ENCODE results near the gene CCNE1. TPM values are rescaled to one million over a fixed set of nuclear protein-coding genes. Genes with fewer than 3 reads are reported as not detected.

The CCNE1 gene
- total and polyA plus RNA-seq, 2 experiments from 2014 or later: 19.9 to 24.6 TPM

- H3K79me2 ChIP-seq: no peaks in the 10 kb centered on the region
- no peak overlapping the region for H3K4me2 ChIP-seq
- H3K9me2 ChIP-seq (replicated peaks; ENCODE audit: insufficient read depth): no peaks in the 10 kb centered on the region
- H2AFZ ChIP-seq: no peak overlapping the region
- H3K27me3 ChIP-seq: no peaks in the 10 kb centered on the region
- no peaks in the 10 kb centered on the region for H3K9me3 ChIP-seq (ENCODE audit: low read depth)
- 89% methylated on average over 33 of the region's 33 CpGs for WGBS (ENCODE audit: low lambda C conversion rate, missing lambda C conversion rate)
- H3K27ac ChIP-seq: no peak overlapping the region
- H3K4me1 ChIP-seq (ENCODE audit: insufficient read depth): no peaks in the 10 kb centered on the region
- H4K20me1 ChIP-seq (ENCODE audit: insufficient read depth, poor library complexity, severe bottlenecking): no peaks in the 10 kb centered on the region
- H3K4me3 ChIP-seq: no peak overlapping the region
- DNase-seq (ENCODE audit: low spot score): no peak
- TF ChIP-seq, protein P1, sequence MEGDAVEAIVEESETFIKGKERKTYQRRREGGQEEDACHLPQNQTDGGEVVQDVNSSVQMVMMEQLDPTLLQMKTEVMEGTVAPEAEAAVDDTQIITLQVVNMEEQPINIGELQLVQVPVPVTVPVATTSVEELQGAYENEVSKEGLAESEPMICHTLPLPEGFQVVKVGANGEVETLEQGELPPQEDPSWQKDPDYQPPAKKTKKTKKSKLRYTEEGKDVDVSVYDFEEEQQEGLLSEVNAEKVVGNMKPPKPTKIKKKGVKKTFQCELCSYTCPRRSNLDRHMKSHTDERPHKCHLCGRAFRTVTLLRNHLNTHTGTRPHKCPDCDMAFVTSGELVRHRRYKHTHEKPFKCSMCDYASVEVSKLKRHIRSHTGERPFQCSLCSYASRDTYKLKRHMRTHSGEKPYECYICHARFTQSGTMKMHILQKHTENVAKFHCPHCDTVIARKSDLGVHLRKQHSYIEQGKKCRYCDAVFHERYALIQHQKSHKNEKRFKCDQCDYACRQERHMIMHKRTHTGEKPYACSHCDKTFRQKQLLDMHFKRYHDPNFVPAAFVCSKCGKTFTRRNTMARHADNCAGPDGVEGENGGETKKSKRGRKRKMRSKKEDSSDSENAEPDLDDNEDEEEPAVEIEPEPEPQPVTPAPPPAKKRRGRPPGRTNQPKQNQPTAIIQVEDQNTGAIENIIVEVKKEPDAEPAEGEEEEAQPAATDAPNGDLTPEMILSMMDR (IDR thresholded peaks at IDR 0.05; ENCODE audit: poor library complexity): no peak
- TF ChIP-seq EZH2phosphoT487 (IDR thresholded peaks at IDR 0.05; ENCODE audit: low read depth, severe bottlenecking, unreplicated experiment) (no peak), EZH2 (IDR thresholded peaks at IDR 0.05; ENCODE audit: borderline replicate concordance) (no peak)
- H3K36me3 ChIP-seq (replicated peaks; ENCODE audit: insufficient read depth, low read depth): no peaks in the 10 kb centered on the region
Measured at GRCh38 chr19:29781386-29782259, 30.2 kb upstream of the CCNE1 start.

DNA sequence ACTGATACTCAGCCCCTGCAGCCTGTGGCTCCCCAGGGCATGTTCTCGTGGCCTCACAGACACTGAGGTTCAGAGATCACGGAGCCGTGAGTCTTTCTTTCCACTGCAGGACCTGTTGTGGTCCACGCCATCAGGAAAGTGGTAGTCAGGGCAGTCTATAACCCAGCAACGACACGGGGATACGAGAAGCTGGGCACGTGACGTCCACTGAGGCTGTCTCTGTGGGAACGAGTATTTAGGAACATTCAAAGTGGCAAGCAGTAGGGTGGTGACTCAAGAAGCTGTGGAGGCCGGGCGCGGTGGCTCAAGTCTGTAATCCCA, 29.6 kb upstream of the CCNE1 start:
- H3K9me2 ChIP-seq (replicated peaks; ENCODE audit: insufficient read depth): no peaks in the 10 kb centered on the region
- H3K4me3 ChIP-seq: no peak overlapping the region
- DNase-seq (ENCODE audit: low spot score): no peak
- no peaks in the 10 kb centered on the region for H3K27me3 ChIP-seq
- no peaks in the 10 kb centered on the region for H3K4me1 ChIP-seq (ENCODE audit: insufficient read depth)
- H3K4me2 ChIP-seq: no peak overlapping the region
- 95% methylated on average over 13 of the region's 13 CpGs for WGBS (ENCODE audit: low lambda C conversion rate, missing lambda C conversion rate)
- no peaks in the 10 kb centered on the region for H3K79me2 ChIP-seq
- H3K27ac ChIP-seq: no peak overlapping the region
- no peaks in the 10 kb centered on the region for H4K20me1 ChIP-seq (ENCODE audit: insufficient read depth, poor library complexity, severe bottlenecking)
- TF ChIP-seq EZH2phosphoT487 (IDR thresholded peaks at IDR 0.05; ENCODE audit: low read depth, severe bottlenecking, unreplicated experiment): no peak
- TF ChIP-seq, protein P1 (IDR thresholded peaks at IDR 0.05; ENCODE audit: poor library complexity): no peak
- TF ChIP-seq EZH2 (IDR thresholded peaks at IDR 0.05; ENCODE audit: borderline replicate concordance): no peak
- H3K36me3 ChIP-seq (replicated peaks; ENCODE audit: insufficient read depth, low read depth): no peaks in the 10 kb centered on the region
- no peak overlapping the region for H2AFZ ChIP-seq
- no peaks in the 10 kb centered on the region for H3K9me3 ChIP-seq (ENCODE audit: low read depth)

GRCh38 chr19:29783627-29784190, 28.1 kb upstream of the CCNE1 start:
- H3K9me2 ChIP-seq (replicated peaks; ENCODE audit: insufficient read depth): no peaks in the 10 kb centered on the region
- no peak for TF ChIP-seq EZH2phosphoT487 (IDR thresholded peaks at IDR 0.05; ENCODE audit: low read depth, severe bottlenecking, unreplicated experiment)
- TF ChIP-seq, protein P1 (IDR thresholded peaks at IDR 0.05; ENCODE audit: poor library complexity): no peak
- no peak for TF ChIP-seq EZH2 (IDR thresholded peaks at IDR 0.05; ENCODE audit: borderline replicate concordance)
- H4K20me1 ChIP-seq (ENCODE audit: insufficient read depth, poor library complexity, severe bottlenecking): no peaks in the 10 kb centered on the region
- H3K79me2 ChIP-seq: no peaks in the 10 kb centered on the region
- H3K36me3 ChIP-seq (replicated peaks; ENCODE audit: insufficient read depth, low read depth): no peaks in the 10 kb centered on the region
- 91% methylated on average over 12 of the region's 12 CpGs for WGBS (ENCODE audit: low lambda C conversion rate, missing lambda C conversion rate)
- no peaks in the 10 kb centered on the region for H3K27me3 ChIP-seq
- DNase-seq (ENCODE audit: low spot score): no peak
- no peak overlapping the region for H2AFZ ChIP-seq
- H3K4me3 ChIP-seq: no peak overlapping the region
- no peak overlapping the region for H3K27ac ChIP-seq
- H3K4me1 ChIP-seq (ENCODE audit: insufficient read depth): no peaks in the 10 kb centered on the region
- H3K9me3 ChIP-seq (ENCODE audit: low read depth): no peaks in the 10 kb centered on the region
- H3K4me2 ChIP-seq: no peak overlapping the region
